ENCODE results near the gene PROSER2.

GRCh38 chr10:11870900-11871400, 47.8 kb downstream of the PROSER2 start:
- TF ChIP-seq, protein P1, sequence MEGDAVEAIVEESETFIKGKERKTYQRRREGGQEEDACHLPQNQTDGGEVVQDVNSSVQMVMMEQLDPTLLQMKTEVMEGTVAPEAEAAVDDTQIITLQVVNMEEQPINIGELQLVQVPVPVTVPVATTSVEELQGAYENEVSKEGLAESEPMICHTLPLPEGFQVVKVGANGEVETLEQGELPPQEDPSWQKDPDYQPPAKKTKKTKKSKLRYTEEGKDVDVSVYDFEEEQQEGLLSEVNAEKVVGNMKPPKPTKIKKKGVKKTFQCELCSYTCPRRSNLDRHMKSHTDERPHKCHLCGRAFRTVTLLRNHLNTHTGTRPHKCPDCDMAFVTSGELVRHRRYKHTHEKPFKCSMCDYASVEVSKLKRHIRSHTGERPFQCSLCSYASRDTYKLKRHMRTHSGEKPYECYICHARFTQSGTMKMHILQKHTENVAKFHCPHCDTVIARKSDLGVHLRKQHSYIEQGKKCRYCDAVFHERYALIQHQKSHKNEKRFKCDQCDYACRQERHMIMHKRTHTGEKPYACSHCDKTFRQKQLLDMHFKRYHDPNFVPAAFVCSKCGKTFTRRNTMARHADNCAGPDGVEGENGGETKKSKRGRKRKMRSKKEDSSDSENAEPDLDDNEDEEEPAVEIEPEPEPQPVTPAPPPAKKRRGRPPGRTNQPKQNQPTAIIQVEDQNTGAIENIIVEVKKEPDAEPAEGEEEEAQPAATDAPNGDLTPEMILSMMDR (IDR thresholded peaks at IDR 0.05; ENCODE audit: low read depth, low read length, missing input control), result no peak
- TF ChIP-seq, protein P2, sequence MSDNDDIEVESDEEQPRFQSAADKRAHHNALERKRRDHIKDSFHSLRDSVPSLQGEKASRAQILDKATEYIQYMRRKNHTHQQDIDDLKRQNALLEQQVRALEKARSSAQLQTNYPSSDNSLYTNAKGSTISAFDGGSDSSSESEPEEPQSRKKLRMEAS (IDR thresholded peaks at IDR 0.05), result no peak
- no peak for TF ChIP-seq REST (IDR thresholded peaks at IDR 0.05)
- TF ChIP-seq RAD21 (IDR thresholded peaks at IDR 0.05), result no peak

Measured in liver (tissue), 3 donors.